Upper lobe of right lung (tissue), 1 donor: Measurements from ENCODE around the gene PDXDC1. TPM values are rescaled to one million over a fixed set of nuclear protein-coding genes. Genes with fewer than 3 reads are reported as not detected.
"Not testable (repeated sequence)": the region's sequence is repeated elsewhere in the genome, so short reads cannot be mapped to it uniquely, and the experiment has no call there.

ENCODE experiments used
- ATAC-seq: fragments of 200-7000 bp; cut with Tn5 transposase; one replicate; pipeline ENCODE4 v1.9.1; 2020; ENCODE audit warnings: mild to moderate bottlenecking, moderate library complexity
- DNase-seq: peaks from one replicate; pipeline ENCODE4 v3.0.0-alpha.2; 2020
- H3K27ac ChIP-seq: fragments of 200-600 bp; one replicate; pipeline ENCODE4 v1.8.0; 2022
- H3K27me3 ChIP-seq: fragments of 200-600 bp; one replicate; pipeline ENCODE4 v1.8.0; 2022; ENCODE audit warnings: mild to moderate bottlenecking
- H3K36me3 ChIP-seq: fragments of 200-600 bp; one replicate; pipeline ENCODE4 v1.8.0; 2022
- H3K4me1 ChIP-seq: fragments of 200-600 bp; one replicate; pipeline ENCODE4 v1.8.0; 2022
- H3K4me3 ChIP-seq: fragments of 200-600 bp; one replicate; pipeline ENCODE4 v1.8.0; 2022; ENCODE audit warnings: mild to moderate bottlenecking
- H3K9me3 ChIP-seq: fragments of 200-600 bp; one replicate; pipeline ENCODE4 v1.8.0; 2022
- intact Hi-C: fragments of 100-400 bp; cut with DNase I; formaldehyde crosslinking; loops from one replicate; pipeline ENCODE4 v1.11.0; 2022
- total RNA-seq: library from RNA; stranded (reverse); fragmentation: NEBNext Ultra II Directional; extraction: Animal tissue kit (Norgen Biotek cat#: 25700); gene quantifications from one replicate; pipeline ENCODE4 v1.2.1, GENCODE V29; 2021
- TF ChIP-seq, protein P1 (sequence below): fragments of 200-600 bp; IDR thresholded peaks from one replicate; pipeline ENCODE4 v1.8.0; 2022; ENCODE audit warnings: antibody characterized with exemption
- donor health status: DM: no; HTN: yes; CAD: no; lungs with severe emphysema.

Gene PDXDC1
- total RNA-seq, 1 donor from 2014 or later, result 100 TPM

DNA sequence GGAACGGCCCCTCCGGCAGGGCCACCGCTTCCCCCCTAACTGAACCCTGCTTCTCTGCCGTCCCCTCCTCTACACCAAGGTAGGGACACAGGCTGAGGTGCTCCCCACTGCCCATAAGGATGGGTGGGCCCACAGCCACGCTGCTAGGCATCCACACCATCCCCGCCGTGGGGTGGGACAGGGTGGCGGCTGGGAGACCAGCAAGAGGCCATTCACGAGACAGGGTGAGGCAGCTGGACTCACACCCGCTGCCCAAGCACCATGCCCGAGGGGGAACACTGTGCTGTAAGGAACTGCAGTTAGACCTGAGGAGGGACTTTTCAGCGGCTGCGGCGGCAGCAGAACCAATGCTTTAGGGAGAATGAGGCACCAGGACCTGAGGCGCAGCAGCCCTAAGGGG is 166.8 kb downstream of the PDXDC1 start:
- no peaks in the 10 kb centered on the region for H3K36me3 ChIP-seq
- no peak overlapping the region for H3K4me3 ChIP-seq
- H3K4me1 ChIP-seq, result peaks cover 15% of the 10 kb centered on the region
- intact Hi-C loops, result no loop called here
- TF ChIP-seq, protein P1, sequence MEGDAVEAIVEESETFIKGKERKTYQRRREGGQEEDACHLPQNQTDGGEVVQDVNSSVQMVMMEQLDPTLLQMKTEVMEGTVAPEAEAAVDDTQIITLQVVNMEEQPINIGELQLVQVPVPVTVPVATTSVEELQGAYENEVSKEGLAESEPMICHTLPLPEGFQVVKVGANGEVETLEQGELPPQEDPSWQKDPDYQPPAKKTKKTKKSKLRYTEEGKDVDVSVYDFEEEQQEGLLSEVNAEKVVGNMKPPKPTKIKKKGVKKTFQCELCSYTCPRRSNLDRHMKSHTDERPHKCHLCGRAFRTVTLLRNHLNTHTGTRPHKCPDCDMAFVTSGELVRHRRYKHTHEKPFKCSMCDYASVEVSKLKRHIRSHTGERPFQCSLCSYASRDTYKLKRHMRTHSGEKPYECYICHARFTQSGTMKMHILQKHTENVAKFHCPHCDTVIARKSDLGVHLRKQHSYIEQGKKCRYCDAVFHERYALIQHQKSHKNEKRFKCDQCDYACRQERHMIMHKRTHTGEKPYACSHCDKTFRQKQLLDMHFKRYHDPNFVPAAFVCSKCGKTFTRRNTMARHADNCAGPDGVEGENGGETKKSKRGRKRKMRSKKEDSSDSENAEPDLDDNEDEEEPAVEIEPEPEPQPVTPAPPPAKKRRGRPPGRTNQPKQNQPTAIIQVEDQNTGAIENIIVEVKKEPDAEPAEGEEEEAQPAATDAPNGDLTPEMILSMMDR, result no peak
- no peaks in the 10 kb centered on the region for H3K9me3 ChIP-seq
- DNase-seq (peak; percentile 60), ATAC-seq (no peak)
- H3K27me3 ChIP-seq, result no peaks in the 10 kb centered on the region
- H3K27ac ChIP-seq, result no peak overlapping the region

DNA sequence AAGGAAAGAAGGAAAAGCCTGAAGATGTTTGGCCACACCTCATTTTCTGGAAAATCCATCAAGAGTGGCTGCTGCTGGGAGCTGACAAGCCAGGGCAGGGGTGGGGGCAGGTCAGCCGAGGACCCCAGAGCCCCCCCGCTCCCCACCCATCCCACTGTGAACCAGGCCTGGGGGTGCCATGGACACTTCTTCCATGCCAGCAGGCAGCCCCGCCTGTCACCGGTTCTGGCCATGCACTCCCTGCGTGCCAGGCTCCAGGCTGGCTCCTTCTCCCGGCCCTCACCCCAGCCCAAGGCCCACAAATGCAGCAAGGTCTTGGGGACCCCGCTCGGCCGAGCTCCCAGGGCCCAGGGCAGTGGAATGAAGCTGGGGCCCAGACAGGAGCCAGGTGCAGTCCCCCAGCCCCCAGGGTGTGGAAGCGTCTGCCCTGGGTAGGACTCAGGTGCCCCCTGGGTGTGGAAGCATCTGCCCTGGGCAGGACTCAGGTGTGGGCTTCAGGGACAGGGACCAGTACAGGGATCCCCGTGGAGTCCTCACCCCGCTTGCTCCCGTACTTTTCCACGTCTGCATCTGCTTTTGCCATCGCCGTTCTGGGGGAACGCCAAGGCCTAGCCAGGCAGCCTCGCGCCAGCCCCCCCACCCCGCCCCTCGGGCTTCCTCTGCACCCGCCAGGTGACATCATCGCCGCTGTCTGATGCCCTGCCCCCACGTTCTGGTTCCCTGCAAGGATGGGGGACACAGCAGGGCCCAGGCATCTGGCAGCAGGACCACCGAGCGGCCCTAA is 167.5 kb downstream of the PDXDC1 start:
- H3K4me3 ChIP-seq, H3K27ac ChIP-seq, H3K9me3 ChIP-seq, ATAC-seq, H3K27me3 ChIP-seq, H3K36me3 ChIP-seq, intact Hi-C loops: not testable (repeated sequence)
- H3K4me1 ChIP-seq, result peaks cover 15% of the 10 kb centered on the region
- DNase-seq, result peak; percentile 36

DNA sequence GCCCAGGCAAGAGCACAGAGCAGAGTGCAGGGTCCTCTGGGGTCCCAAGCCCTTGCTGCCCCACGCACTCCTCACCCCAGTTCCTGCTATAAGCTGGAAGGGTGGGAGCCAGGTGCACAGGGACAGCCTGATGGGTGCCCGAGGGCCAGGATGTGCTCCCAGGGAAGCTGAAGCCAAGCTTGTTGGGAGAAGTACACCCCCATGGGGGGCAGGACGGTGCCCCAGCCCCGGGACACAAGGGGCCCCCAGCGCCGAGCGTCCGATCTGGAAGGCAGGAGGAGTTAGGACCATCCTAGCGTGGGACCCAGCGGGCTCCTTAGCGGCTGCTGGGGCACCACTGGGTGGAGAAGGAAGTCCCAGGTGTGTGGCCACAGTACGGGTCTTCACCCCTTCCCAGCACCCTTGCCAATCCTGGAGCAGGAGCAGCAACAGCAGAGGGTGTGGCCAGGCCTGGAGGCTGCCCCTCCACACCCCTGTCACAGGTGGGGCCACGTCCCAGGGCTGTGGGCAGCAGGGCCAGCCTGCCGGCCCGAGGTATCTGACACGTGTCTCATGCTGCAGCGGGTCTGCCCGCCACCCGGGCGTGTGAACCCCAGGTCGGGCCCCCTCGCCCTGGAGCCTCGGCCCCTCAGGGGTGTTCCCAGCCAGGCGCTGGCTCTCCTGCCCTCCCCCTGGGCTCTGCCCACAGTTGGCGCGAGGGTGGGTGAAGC is 168.2 kb downstream of the PDXDC1 start:
- H3K9me3 ChIP-seq, intact Hi-C loops, H3K4me3 ChIP-seq, H3K36me3 ChIP-seq, H3K27me3 ChIP-seq, H3K27ac ChIP-seq: not testable (repeated sequence)
- ATAC-seq, result peak; percentile 1
- peak; percentile 58 for DNase-seq
- peaks cover 15% of the 10 kb centered on the region for H3K4me1 ChIP-seq

DNA sequence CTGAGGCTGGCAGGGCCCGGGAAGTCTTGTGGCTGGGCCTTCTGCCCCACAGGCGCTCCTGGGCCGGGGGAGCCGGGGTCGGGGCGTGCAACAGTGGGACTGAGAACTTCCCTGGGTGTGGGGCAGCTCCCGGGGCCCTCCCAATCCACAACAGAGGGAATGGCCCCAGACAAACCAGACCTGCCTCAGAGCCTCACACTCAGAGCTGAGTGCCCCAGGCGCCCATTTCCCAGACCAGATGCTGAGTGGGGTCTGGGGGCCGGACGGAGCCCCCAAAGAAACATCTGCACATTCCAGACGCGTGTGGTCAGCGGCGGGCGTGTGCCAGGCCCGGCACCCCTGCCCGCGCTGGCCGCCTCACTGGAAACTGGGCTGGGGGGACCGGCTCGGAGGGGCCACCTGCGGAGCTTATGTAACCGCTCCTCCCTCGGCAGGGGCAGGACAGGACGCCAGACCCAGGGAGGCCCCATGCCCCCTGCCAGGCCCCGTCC is 168.8 kb downstream of the PDXDC1 start:
- peaks cover 15% of the 10 kb centered on the region for H3K4me1 ChIP-seq

DNA sequence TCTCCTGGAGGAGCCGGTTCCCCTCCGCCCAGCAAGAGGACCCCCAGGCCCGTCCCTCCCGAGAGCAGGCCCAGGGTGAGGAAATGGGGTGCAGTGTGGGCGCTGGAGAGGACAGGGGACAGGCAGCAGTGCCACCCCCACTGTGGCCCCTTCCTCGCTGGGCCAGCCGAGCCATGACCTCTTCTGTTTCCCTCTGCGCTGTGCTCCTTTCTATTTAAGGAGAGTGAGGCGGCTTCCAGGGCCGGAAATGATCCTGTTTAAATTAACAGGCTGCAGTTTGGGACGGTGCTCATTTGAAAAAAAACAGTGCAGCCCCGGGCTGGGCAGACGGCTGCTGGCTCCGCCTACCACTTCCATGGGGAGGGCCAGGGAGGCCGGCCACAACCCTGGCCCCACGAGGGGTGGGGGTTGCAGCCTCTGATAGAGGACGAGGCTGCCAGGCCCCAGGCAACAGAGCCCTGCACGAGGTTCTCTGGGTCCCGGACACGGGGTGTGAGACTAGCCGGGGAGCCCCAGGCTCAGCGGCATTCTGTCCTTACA is 169.3 kb downstream of the PDXDC1 start:
- DNase-seq, result peak; percentile 72
- Histone ChIP-seq H3K4me1 (peaks cover 15% of the 10 kb centered on the region), H3K27ac (peak overlapping the region; percentile 66), H3K4me3 (peak overlapping the region; percentile 28)
- H3K27me3 ChIP-seq, intact Hi-C loops, H3K36me3 ChIP-seq, H3K9me3 ChIP-seq: not testable (repeated sequence)
- ATAC-seq, result peak; percentile 53

More for the DNA sequence above, 168.8 kb downstream of the PDXDC1 start:
- ATAC-seq (peak; percentile 2), DNase-seq (peak; percentile 57)
- H3K9me3 ChIP-seq, intact Hi-C loops, H3K27me3 ChIP-seq, H3K36me3 ChIP-seq: not testable (repeated sequence)
- peak overlapping the region; percentile 66 for H3K27ac ChIP-seq
- peak overlapping the region; percentile 28 for H3K4me3 ChIP-seq

DNA sequence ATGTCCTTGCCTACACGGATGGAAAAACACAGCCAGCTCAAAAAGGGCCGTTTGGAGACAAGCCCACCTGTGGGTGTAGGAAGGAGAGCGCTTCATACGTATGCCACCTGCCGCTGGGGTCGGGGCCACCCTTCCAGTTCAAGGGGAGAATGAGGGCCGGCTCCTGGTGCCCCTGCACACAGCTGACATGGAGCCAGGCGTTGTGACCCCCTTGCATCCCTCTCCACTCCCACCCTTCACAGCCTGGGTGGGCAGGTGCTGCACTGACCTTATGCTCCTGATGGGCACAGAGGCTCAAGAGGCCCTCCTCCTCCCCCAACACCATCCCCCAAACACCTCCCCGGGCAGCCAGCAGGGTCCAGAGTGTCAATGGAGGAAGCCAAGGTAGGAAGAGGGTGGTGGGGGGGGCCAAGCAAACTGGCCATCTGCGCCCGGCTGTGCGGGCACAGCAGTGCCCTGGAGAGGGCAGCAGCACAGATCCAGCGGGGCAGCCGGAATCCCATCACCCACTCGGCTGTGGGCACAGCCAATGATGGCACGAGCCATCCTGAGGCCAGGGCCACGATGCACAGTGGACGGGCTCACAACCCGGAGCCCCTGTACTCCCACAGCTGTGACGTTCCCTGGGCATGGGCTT is 170.1 kb downstream of the PDXDC1 start:
- intact Hi-C loops, ATAC-seq, H3K27me3 ChIP-seq, H3K4me3 ChIP-seq, H3K9me3 ChIP-seq, H3K36me3 ChIP-seq: not testable (repeated sequence)
- peak; percentile 57 for DNase-seq
- Histone ChIP-seq H3K4me1 (peaks cover 15% of the 10 kb centered on the region), H3K27ac (peak overlapping the region; percentile 66)

DNA sequence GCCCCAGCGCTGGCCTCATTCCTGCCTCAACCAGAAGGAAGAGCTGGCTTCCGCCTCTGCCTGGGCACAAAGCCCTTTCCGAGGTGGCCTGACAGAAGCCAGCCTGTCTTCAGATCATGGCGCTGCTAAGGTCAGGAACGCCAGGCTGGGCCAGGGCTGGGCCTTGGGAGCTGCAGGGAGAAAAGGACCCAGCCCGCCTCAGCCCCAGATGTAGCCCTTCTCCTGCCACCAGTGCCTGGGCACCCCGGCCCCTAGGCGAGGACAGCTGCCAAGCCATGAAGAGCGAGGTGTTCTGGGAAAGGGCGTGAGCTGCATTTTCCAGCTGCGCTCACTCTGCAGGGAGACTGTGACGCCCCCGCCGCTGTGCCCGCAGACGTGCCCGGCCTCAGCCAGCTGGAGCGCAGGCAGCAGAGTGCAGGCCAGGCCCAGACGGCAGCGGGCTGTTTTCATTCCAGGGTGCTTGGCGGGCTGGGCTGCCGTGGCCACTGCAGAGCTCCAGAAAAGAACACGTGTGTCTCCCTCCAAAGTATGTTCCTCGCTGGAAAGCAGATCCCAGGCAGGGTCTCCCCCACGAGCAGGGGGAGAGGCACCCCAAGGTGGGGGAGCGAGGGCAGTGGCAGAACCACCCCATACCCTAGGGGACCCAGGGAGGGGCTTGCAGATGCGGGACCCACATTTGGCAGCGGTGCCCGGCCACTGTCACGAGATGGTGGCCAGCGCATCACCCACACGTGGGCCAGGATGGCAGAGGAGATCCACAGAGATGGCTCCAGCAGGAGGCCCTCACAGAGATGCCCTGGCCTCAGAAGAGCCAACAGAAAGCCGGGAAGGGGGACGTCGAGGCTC is 170.8 kb downstream of the PDXDC1 start:
- peaks cover 15% of the 10 kb centered on the region for H3K4me1 ChIP-seq
- H3K27me3 ChIP-seq, H3K27ac ChIP-seq, H3K36me3 ChIP-seq, H3K4me3 ChIP-seq, H3K9me3 ChIP-seq, intact Hi-C loops: not testable (repeated sequence)
- ATAC-seq (peak; percentile 18), DNase-seq (peak; percentile 65)

DNA sequence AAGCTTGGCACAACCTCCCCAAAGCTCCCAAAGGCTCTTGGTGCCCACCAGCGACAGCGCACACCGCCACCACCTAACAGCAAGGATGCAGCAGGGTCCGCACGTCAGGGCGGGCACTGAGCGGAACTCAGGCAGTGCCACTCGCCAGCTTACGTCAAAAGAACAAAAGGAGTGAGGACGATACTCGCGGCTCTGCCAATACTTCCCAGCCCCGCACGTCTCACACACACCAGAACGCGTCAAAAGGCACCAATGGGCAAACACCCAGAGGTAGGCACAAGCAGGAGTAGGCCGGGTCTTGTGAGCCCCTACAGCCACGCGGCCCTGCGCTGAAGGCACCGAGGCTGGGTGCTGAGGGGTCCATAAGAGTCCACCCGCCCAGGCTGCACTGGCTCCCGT is 171.4 kb downstream of the PDXDC1 start:
- DNase-seq, result peak; percentile 61

DNA sequence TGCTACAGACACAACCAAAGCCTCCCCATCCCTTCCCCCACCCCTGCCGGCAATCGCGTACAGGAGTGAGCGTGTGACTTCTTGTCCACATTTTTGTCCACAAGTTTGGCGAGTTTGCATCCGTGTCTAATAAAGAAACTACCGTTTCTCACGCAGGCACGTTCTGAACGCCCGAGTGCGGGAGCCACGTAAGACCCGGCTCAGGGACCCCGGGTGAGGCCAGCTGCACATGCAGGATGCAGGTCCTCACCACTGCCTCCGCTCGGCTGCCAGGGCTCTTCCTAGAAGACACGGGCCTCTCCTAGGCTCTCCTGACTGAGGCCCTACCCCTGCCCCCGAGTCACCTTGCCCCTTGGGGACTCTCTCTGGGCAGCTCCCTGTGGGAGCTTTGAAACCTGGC is 174.0 kb downstream of the PDXDC1 start:
- ATAC-seq, H3K36me3 ChIP-seq, H3K27me3 ChIP-seq, DNase-seq, H3K9me3 ChIP-seq, H3K27ac ChIP-seq, intact Hi-C loops, H3K4me3 ChIP-seq: not testable (repeated sequence)
- peaks cover 15% of the 10 kb centered on the region for H3K4me1 ChIP-seq

More for the DNA sequence above, 171.4 kb downstream of the PDXDC1 start:
- H3K27me3 ChIP-seq, intact Hi-C loops, H3K9me3 ChIP-seq, H3K4me3 ChIP-seq, ATAC-seq, H3K27ac ChIP-seq, H3K36me3 ChIP-seq: not testable (repeated sequence)
- H3K4me1 ChIP-seq, result peaks cover 15% of the 10 kb centered on the region

DNA sequence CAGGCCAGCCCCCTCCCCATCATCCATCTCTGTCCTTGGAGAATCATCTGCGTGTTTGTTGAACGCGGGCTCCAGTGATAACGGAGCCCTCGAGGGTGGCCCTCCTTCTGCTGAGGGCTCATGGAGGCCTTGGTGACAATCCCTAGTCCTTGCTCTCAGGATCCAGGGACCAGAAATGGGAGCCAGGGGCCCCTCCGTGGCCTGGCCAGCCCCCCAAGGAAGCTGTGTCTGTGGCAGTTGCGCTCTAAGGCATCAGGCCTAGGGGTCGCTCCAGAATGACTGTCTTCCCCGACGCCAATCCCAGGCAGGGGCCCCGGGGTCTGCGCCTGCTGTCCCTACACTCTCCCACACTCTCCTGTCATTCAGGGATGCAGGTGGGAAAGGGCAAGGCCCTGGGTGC is 174.4 kb downstream of the PDXDC1 start:
- H3K27me3 ChIP-seq, H3K36me3 ChIP-seq, H3K9me3 ChIP-seq, H3K27ac ChIP-seq, DNase-seq, ATAC-seq, intact Hi-C loops, H3K4me3 ChIP-seq: not testable (repeated sequence)
- H3K4me1 ChIP-seq, result peaks cover 14% of the 10 kb centered on the region

DNA sequence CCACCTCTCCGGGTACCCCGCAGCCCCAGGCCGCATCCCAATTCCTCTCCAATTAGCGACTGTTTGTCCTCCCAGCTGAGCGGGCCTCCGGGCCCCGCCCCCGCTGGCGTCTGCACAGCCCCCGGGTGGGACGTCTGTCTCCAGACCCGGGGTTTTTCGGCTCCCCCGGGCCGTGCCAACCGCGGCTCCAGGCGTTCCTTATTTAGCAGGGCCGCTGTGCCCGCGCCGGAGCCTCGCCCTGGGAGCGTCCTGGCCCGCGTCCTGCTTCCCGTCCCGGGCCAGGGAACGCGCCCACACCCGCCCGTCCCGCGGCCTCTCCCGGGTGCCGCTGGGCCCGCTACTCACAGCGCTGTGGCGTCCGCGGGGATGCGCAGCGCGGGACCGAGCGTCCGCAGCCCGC is 179.2 kb downstream of the PDXDC1 start:
- Histone ChIP-seq H3K4me3 (peak overlapping the region; percentile 51), H3K27ac (peak overlapping the region; percentile 51)
- H3K36me3 ChIP-seq, ATAC-seq, H3K4me1 ChIP-seq, H3K27me3 ChIP-seq, H3K9me3 ChIP-seq, intact Hi-C loops: not testable (repeated sequence)
- peak; percentile 74 for DNase-seq
